ENCODE results near the gene FNIP1. TPM values are rescaled to one million over a fixed set of nuclear protein-coding genes. Genes with fewer than 3 reads are reported as not detected.
A peak's percentile ranks its signal among the peaks of the same experiment; 100 is the strongest.
"Not testable (repeated sequence)": the region's sequence is repeated elsewhere in the genome, so short reads cannot be mapped to it uniquely, and the experiment has no call there.

FNIP1 gene
- total and polyA plus RNA-seq, 8 donors, result 21.5 to 49.3 (median 25.5) TPM

GRCh38 chr5:131735393-131735792 lies 61.4 kb downstream of the FNIP1 start:
- H3K4me1 ChIP-seq, result no peaks in the 10 kb centered on the region
- DNase-seq, result no peak
- no peak overlapping the region for H3K27ac ChIP-seq
- ATAC-seq, result no peak
- H3K9me3 ChIP-seq, result no peaks in the 10 kb centered on the region
- intact Hi-C loops (cut with DNase I), result no loop called here
- H3K4me3 ChIP-seq, result no peak overlapping the region
- no peaks in the 10 kb centered on the region for H3K27me3 ChIP-seq
- TF ChIP-seq CTCF (IDR thresholded peaks at IDR 0.05), result no peak
- peaks cover 0 to 15% of the 10 kb centered on the region in 2 donors for H3K36me3 ChIP-seq

GRCh38 chr5:131734939-131735338 lies 61.9 kb downstream of the FNIP1 start:
- not testable (repeated sequence) for ATAC-seq, DNase-seq

GRCh38 chr5:131729292-131729691 lies 67.5 kb downstream of the FNIP1 start:
- ATAC-seq, result not testable (repeated sequence)

More at GRCh38 chr5:131734939-131735338, 61.9 kb downstream of the FNIP1 start:
- H3K27me3 ChIP-seq; H3K4me1 ChIP-seq; H3K4me3 ChIP-seq; intact Hi-C loops (cut with DNase I); H3K9me3 ChIP-seq; H3K27ac ChIP-seq: not testable (repeated sequence)
- H3K36me3 ChIP-seq, result peaks cover 0 to 20% of the 10 kb centered on the region in 2 donors

GRCh38 chr5:131724089-131724488 lies 72.7 kb downstream of the FNIP1 start:
- ATAC-seq; H3K27me3 ChIP-seq; H3K9me3 ChIP-seq; H3K4me1 ChIP-seq; H3K4me3 ChIP-seq; H3K27ac ChIP-seq; DNase-seq; intact Hi-C loops (cut with DNase I): not testable (repeated sequence)
- H3K36me3 ChIP-seq, result peaks cover 0 to 15% of the 10 kb centered on the region in 2 donors

More at GRCh38 chr5:131729292-131729691, 67.5 kb downstream of the FNIP1 start:
- Histone ChIP-seq H3K36me3 (peaks cover 0 to 25% of the 10 kb centered on the region in 2 donors), H3K27ac (peak overlapping the region in 1 of 2 donors; percentile 55)
- DNase-seq; H3K9me3 ChIP-seq; H3K27me3 ChIP-seq; H3K4me1 ChIP-seq; H3K4me3 ChIP-seq; intact Hi-C loops (cut with DNase I): not testable (repeated sequence)

- H3K9me3 ChIP-seq, result peaks cover 0 to 4% of the 10 kb centered on the region in 2 donors
- DNase-seq (no peak), ATAC-seq (no peak)
- no peak for TF ChIP-seq CTCF (IDR thresholded peaks at IDR 0.05)
- intact Hi-C loops (cut with DNase I), result no loop called here
- no peaks in the 10 kb centered on the region for H3K27me3 ChIP-seq
- no peaks in the 10 kb centered on the region for H3K4me1 ChIP-seq
- peaks cover 0 to 33% of the 10 kb centered on the region in 2 donors for H3K36me3 ChIP-seq
- H3K4me3 ChIP-seq, result no peak overlapping the region
- no peak overlapping the region for H3K27ac ChIP-seq
Measured at GRCh38 chr5:131720714-131721113, 76.1 kb downstream of the FNIP1 start.

- H3K4me1 ChIP-seq, result no peaks in the 10 kb centered on the region
- peaks cover 0 to 42% of the 10 kb centered on the region in 2 donors for H3K36me3 ChIP-seq
- H3K27ac ChIP-seq, result no peak overlapping the region
- ATAC-seq (no peak), DNase-seq (no peak)
- intact Hi-C loops (cut with DNase I), result no loop called here
- H3K27me3 ChIP-seq, result no peaks in the 10 kb centered on the region
- TF ChIP-seq CTCF (IDR thresholded peaks at IDR 0.05), result no peak
- peaks cover 0 to 4% of the 10 kb centered on the region in 2 donors for H3K9me3 ChIP-seq
- no peak overlapping the region for H3K4me3 ChIP-seq
Measured at GRCh38 chr5:131719564-131719963, 77.3 kb downstream of the FNIP1 start.

- Histone ChIP-seq H3K4me3 (no peak overlapping the region), H3K27me3 (no peaks in the 10 kb centered on the region), H3K36me3 (peaks cover 0 to 52% of the 10 kb centered on the region in 2 donors), H3K27ac (no peak overlapping the region), H3K4me1 (no peaks in the 10 kb centered on the region), H3K9me3 (peaks cover 0 to 4% of the 10 kb centered on the region in 2 donors)
- ATAC-seq (no peak), DNase-seq (no peak)
- TF ChIP-seq CTCF (IDR thresholded peaks at IDR 0.05), result no peak
- intact Hi-C loops (cut with DNase I), result no loop called here
Measured at GRCh38 chr5:131718487-131719014, 78.3 kb downstream of the FNIP1 start.

GRCh38 chr5:131717164-131717563 lies 79.7 kb downstream of the FNIP1 start:
- intact Hi-C loops (cut with DNase I); H3K27me3 ChIP-seq; ATAC-seq; H3K9me3 ChIP-seq; DNase-seq; H3K4me3 ChIP-seq; H3K27ac ChIP-seq; H3K4me1 ChIP-seq: not testable (repeated sequence)
- peaks cover 0 to 56% of the 10 kb centered on the region in 2 donors for H3K36me3 ChIP-seq
